H9 (cell line): ENCODE data around the gene CCSER1. TPM values are rescaled to one million over a fixed set of nuclear protein-coding genes. Genes with fewer than 3 reads are reported as not detected.

ENCODE experiments used
- DNase-seq: peaks from one replicate; pipeline ENCODE4 v3.0.0-alpha.2; 2017
- H2AFZ ChIP-seq: one replicate; pipeline ENCODE4 v1.6.1; 2013; ENCODE audit warnings: mild to moderate bottlenecking, low read length, control low read depth, moderate library complexity
- H2AK5ac ChIP-seq: 2 replicates; pipeline ENCODE4 v1.6.1; 2013; ENCODE audit warnings: low read length, control low read depth, mixed read lengths; ENCODE audit not compliant: insufficient read length
- H2BK120ac ChIP-seq: one replicate; pipeline ENCODE4 v1.6.1; 2013; ENCODE audit warnings: low read depth, mild to moderate bottlenecking, low read length, control low read depth, inconsistent platforms; ENCODE audit not compliant: poor library complexity, severe bottlenecking
- H2BK12ac ChIP-seq: 2 replicates; pipeline ENCODE4 v1.6.1; 2013; ENCODE audit warnings: low read length, control low read depth, mixed read lengths, low read depth; ENCODE audit not compliant: insufficient read length
- H2BK15ac ChIP-seq: 2 replicates; pipeline ENCODE4 v1.6.1; 2013; ENCODE audit warnings: low read depth, low read length, control low read depth
- H2BK20ac ChIP-seq: one replicate; pipeline ENCODE4 v1.6.1; 2013; ENCODE audit warnings: low read depth, mild to moderate bottlenecking, low read length, control low read depth, inconsistent platforms; ENCODE audit not compliant: poor library complexity, severe bottlenecking
- H2BK5ac ChIP-seq: 2 replicates; pipeline ENCODE4 v1.6.1; 2013; ENCODE audit warnings: low read length, control low read depth, mixed read lengths; ENCODE audit not compliant: insufficient read length
- H3K14ac ChIP-seq: 2 replicates; pipeline ENCODE4 v1.6.1; 2013; ENCODE audit warnings: low read length, control low read depth; ENCODE audit not compliant: insufficient read depth
- H3K18ac ChIP-seq: 2 replicates; pipeline ENCODE4 v1.6.1; 2013; ENCODE audit warnings: low read depth, mild to moderate bottlenecking, mixed read lengths, low read length, control low read depth; ENCODE audit not compliant: insufficient read length
- H3K23ac ChIP-seq: 2 replicates; pipeline ENCODE4 v1.6.1; 2013; ENCODE audit warnings: low read length, control low read depth, mixed read lengths, low read depth; ENCODE audit not compliant: insufficient read length
- H3K23me2 ChIP-seq: 2 replicates; pipeline ENCODE4 v1.6.1; 2013; ENCODE audit warnings: low read depth, mild to moderate bottlenecking, mixed read lengths, low read length, control low read depth; ENCODE audit not compliant: insufficient read length, poor library complexity, severe bottlenecking
- H3K27ac ChIP-seq: 2 replicates; pipeline ENCODE4 v1.5.1; 2013; ENCODE audit warnings: low read length, control low read depth, mixed read lengths, low read depth; ENCODE audit not compliant: insufficient read length
- H3K27me3 ChIP-seq: 2 replicates; pipeline ENCODE4 v1.6.1; 2013; ENCODE audit warnings: low read length, control low read depth, inconsistent platforms; ENCODE audit not compliant: insufficient read depth
- H3K4ac ChIP-seq: 2 replicates; pipeline ENCODE4 v1.6.1; 2013; ENCODE audit warnings: low read depth, mild to moderate bottlenecking, control low read depth, inconsistent platforms, low read length, moderate library complexity
- H3K4me1 ChIP-seq: 2 replicates; pipeline ENCODE4 v1.6.1; 2013; ENCODE audit warnings: low read length, control low read depth, inconsistent platforms; ENCODE audit not compliant: insufficient read depth
- H3K4me2 ChIP-seq: 2 replicates; pipeline ENCODE4 v1.6.1; 2013; ENCODE audit warnings: low read length, control low read depth, mixed read lengths; ENCODE audit not compliant: insufficient read length, insufficient read depth
- H3K56ac ChIP-seq: 2 replicates; pipeline ENCODE4 v1.6.1; 2013; ENCODE audit warnings: low read depth, mild to moderate bottlenecking, mixed read lengths, low read length, control low read depth; ENCODE audit not compliant: insufficient read length
- H3K79me1 ChIP-seq: 2 replicates; pipeline ENCODE4 v1.6.1; 2013; ENCODE audit warnings: low read depth, mild to moderate bottlenecking, moderate library complexity, low read length, control low read depth, inconsistent platforms; ENCODE audit not compliant: insufficient read depth, poor library complexity, severe bottlenecking
- H3K79me2 ChIP-seq: 2 replicates; pipeline ENCODE4 v1.6.1; 2013; ENCODE audit warnings: low read length, control low read depth, inconsistent platforms; ENCODE audit not compliant: insufficient read depth
- H3K9ac ChIP-seq: 2 replicates; pipeline ENCODE4 v1.6.1; 2013; ENCODE audit warnings: low read length, control low read depth, mixed read lengths; ENCODE audit not compliant: insufficient read length; ENCODE audit errors: extremely low read depth
- H3K9me3 ChIP-seq: one replicate; pipeline ENCODE4 v1.6.1; 2013; ENCODE audit warnings: low read depth, low read length, inconsistent platforms; ENCODE audit not compliant: control insufficient read depth
- H3T11ph ChIP-seq: one replicate; pipeline ENCODE4 v1.6.1; 2013; ENCODE audit warnings: mild to moderate bottlenecking, low read length, control low read depth, inconsistent platforms
- H4K20me1 ChIP-seq: one replicate; pipeline ENCODE4 v1.6.1; 2013; ENCODE audit not compliant: control insufficient read depth, insufficient read length, insufficient read depth
- H4K5ac ChIP-seq: 2 replicates; pipeline ENCODE4 v1.6.1; 2013; ENCODE audit warnings: low read depth, mild to moderate bottlenecking, mixed read lengths, low read length, control low read depth; ENCODE audit not compliant: insufficient read length
- H4K8ac ChIP-seq: replicated peaks from 2 replicates; pipeline ENCODE4 v1.6.1; 2013; ENCODE audit warnings: low read length, control low read depth, mixed read lengths, low read depth; ENCODE audit not compliant: insufficient read length
- H4K91ac ChIP-seq: 2 replicates; pipeline ENCODE4 v1.6.1; 2013; ENCODE audit warnings: low read depth, mild to moderate bottlenecking, moderate library complexity, mixed read lengths, low read length, control low read depth; ENCODE audit not compliant: insufficient read length
- H3K27ac Mint-ChIP-seq, 3 experiments: 2 replicates in 2 of 3; 3 replicates in 1 of 3; pipeline ENCODE4 v1.8.0; 2020 to 2021; ENCODE audit warnings: mixed read lengths in 3 of 3, mild to moderate bottlenecking in 1 of 3, moderate library complexity in 1 of 3
- H3K27me3 Mint-ChIP-seq: 2 replicates; pipeline ENCODE4 v1.8.0; 2021; ENCODE audit warnings: low read depth, mild to moderate bottlenecking, moderate library complexity, mixed read lengths
- H3K36me3 Mint-ChIP-seq, 3 experiments: 2 replicates in 2 of 3; 3 replicates in 1 of 3; pipeline ENCODE4 v1.8.0; 2020 to 2021; ENCODE audit warnings: low read depth in 3 of 3, mixed read lengths in 3 of 3; ENCODE audit not compliant: insufficient read depth in 1 of 3
- H3K4me1 Mint-ChIP-seq, 2 experiments: 2 replicates each; pipeline ENCODE4 v1.8.0; 2020; ENCODE audit warnings: mixed read lengths in 2 of 2
- H3K4me3 Mint-ChIP-seq, 2 experiments: 2 replicates in 1 of 2; 3 replicates in 1 of 2; pipeline ENCODE4 v1.8.0; 2020 to 2021; ENCODE audit warnings: mild to moderate bottlenecking in 2 of 2, mixed read lengths in 2 of 2, moderate library complexity in 1 of 2
- H3K9me3 Mint-ChIP-seq, 2 experiments: 2 replicates in 1 of 2; 3 replicates in 1 of 2; pipeline ENCODE4 v1.8.0; 2020; ENCODE audit warnings: mild to moderate bottlenecking in 2 of 2, mixed read lengths in 2 of 2, moderate library complexity in 1 of 2
- CTCF ChIP-seq: fragments of 200-600 bp; sonication (generic); conservative IDR thresholded peaks from 3 replicates; pipeline ENCODE4 v1.8.0; 2021; ENCODE audit warnings: antibody characterized with exemption, mild to moderate bottlenecking
- WGBS: extraction: QIAGEN DNeasy Blood & Tissue Kit; methylation state at CpG from one replicate; pipeline ENCODE4 v1.1.7; 2013; ENCODE audit warnings: missing lambda C conversion rate, low lambda C conversion rate, mixed read lengths; ENCODE audit not compliant: insufficient read length; ENCODE audit errors: extremely low coverage; 5-methylcytosine and 5-hydroxymethylcytosine counted together
- total RNA-seq: library from RNA; stranded (reverse); gene quantifications from 2 replicates; pipeline ENCODE4 v1.2.1, GENCODE V29; 2021

Gene CCSER1
- total RNA-seq, 1 experiment from 2014 or later = 0.37 TPM

GRCh38 chr4:90621080-90621479 is 493.9 kb downstream of the CCSER1 start:
- Histone ChIP-seq H2BK15ac (no peak overlapping the region), H3K4me2 (no peak overlapping the region)

More at GRCh38 chr4:90621080-90621479, 493.9 kb downstream of the CCSER1 start:
- Histone ChIP-seq H3K4ac (no peak overlapping the region), H3K23ac (no peak overlapping the region), H3K23me2 (no peaks in the 10 kb centered on the region), H3K9me3 (no peaks in the 10 kb centered on the region), H2BK20ac (no peak overlapping the region), H4K5ac (no peak overlapping the region), H2AFZ (no peak overlapping the region), H2AK5ac (no peak overlapping the region), H4K91ac (no peak overlapping the region), H3K56ac (no peak overlapping the region), H4K8ac (no peak overlapping the region), H3K14ac (no peak overlapping the region), H3K18ac (no peak overlapping the region), H3T11ph (no peak overlapping the region), H3K27ac (no peak overlapping the region), H3K79me1 (no peaks in the 10 kb centered on the region), H2BK120ac (no peak overlapping the region), H2BK12ac (no peak overlapping the region), H3K79me2 (no peaks in the 10 kb centered on the region), H2BK5ac (no peak overlapping the region), H3K9ac (no peak overlapping the region), H3K27me3 (no peaks in the 10 kb centered on the region), H4K20me1 (no peaks in the 10 kb centered on the region), H3K4me1 (no peaks in the 10 kb centered on the region; the same call in 1 of the 2 replicates)
- peaks cover 0 to 11% of the 10 kb centered on the region in 2 experiments; a peak in 2 of 4 replicates for H3K4me1 Mint-ChIP-seq
- H3K27me3 Mint-ChIP-seq = no peaks in the 10 kb centered on the region
- TF ChIP-seq CTCF = no peak
- no peak for DNase-seq
- no peak overlapping the region for H3K4me3 Mint-ChIP-seq
- WGBS = no CpG with 5 or more reads among the region's 1 CpG
- no peaks in the 10 kb centered on the region; a peak in 1 of 7 replicates for H3K36me3 Mint-ChIP-seq
- H3K9me3 Mint-ChIP-seq = no peaks in the 10 kb centered on the region
- H3K27ac Mint-ChIP-seq = no peak overlapping the region
